OCI-LY7 (cell line): ENCODE results near the gene CCR3.
A peak's percentile ranks its signal among the peaks of the same experiment; 100 is the strongest.

Source experiments
- CTCF ChIP-seq: fragments of 200-600 bp; sonication (generic); conservative IDR thresholded peaks from 2 replicates; pipeline ENCODE4 v1.5.1; 2014; ENCODE audit warnings: mild to moderate bottlenecking, antibody characterized with exemption, low read length, moderate library complexity, mixed read lengths
- EZH2phosphoT487 ChIP-seq: fragments of 200-600 bp; sonication (generic); IDR thresholded peaks from 2 replicates; pipeline ENCODE4 v1.6.1; 2018; ENCODE audit warnings: low read depth, borderline replicate concordance, mild to moderate bottlenecking, mixed run types, antibody characterized with exemption, low read length, moderate library complexity, mixed read lengths

- peak; percentile 56; the same call in 1 of the 2 replicates for TF ChIP-seq CTCF
- no peak for TF ChIP-seq EZH2phosphoT487
These were observed 50.9 kb downstream of the CCR3 start for GRCh38 chr3:46293035-46293724.
